T-helper 17 cell (primary cell): ENCODE results near the gene KLHL22. TPM values are rescaled to one million over a fixed set of nuclear protein-coding genes. Genes with fewer than 3 reads are reported as not detected.
"Not testable (repeated sequence)": the region's sequence is repeated elsewhere in the genome, so short reads cannot be mapped to it uniquely, and the experiment has no call there.

ENCODE experiments used
- ATAC-seq: fragments of 150-1000 bp; cut with Tn5 transposase; 2 replicates; pipeline ENCODE4 v1.10.0; 2021; ENCODE audit warnings: mild to moderate bottlenecking, moderate library complexity
- DNase-seq, 3 donors: peaks; one replicate each; pipeline versions ENCODE4 v3.0.0 to v3.0.0-alpha.2; 2020 to 2021
- H3K9me3 ChIP-seq: one replicate; pipeline ENCODE4 v1.7.0; 2013; ENCODE audit warnings: low read length, mild to moderate bottlenecking; ENCODE audit not compliant: control insufficient read depth, poor library complexity, severe bottlenecking
- H3K27ac Mint-ChIP-seq: one replicate; pipeline ENCODE4 v1.8.0; 2022; ENCODE audit warnings: mild to moderate bottlenecking, moderate library complexity, mixed read lengths
- H3K27me3 Mint-ChIP-seq: one replicate; pipeline ENCODE4 v1.8.0; 2022; ENCODE audit warnings: mixed read lengths
- H3K36me3 Mint-ChIP-seq: one replicate; pipeline ENCODE4 v1.8.0; 2022; ENCODE audit warnings: low read depth, mixed read lengths
- H3K4me1 Mint-ChIP-seq: one replicate; pipeline ENCODE4 v1.8.0; 2022; ENCODE audit warnings: mild to moderate bottlenecking, mixed read lengths
- H3K4me3 Mint-ChIP-seq: one replicate; pipeline ENCODE4 v1.8.0; 2022; ENCODE audit warnings: mild to moderate bottlenecking, moderate library complexity, mixed read lengths
- total RNA-seq, 4 donors: library from RNA in 2 of 4; stranded (reverse) in 2 of 4; gene quantifications; one replicate each; pipeline ENCODE4 v1.2.3 and lab custom pipeline; 2022 to 2026

KLHL22 gene
- total RNA-seq, 2 donors from 2014 or later: 28.1 to 33.1 TPM

DNA sequence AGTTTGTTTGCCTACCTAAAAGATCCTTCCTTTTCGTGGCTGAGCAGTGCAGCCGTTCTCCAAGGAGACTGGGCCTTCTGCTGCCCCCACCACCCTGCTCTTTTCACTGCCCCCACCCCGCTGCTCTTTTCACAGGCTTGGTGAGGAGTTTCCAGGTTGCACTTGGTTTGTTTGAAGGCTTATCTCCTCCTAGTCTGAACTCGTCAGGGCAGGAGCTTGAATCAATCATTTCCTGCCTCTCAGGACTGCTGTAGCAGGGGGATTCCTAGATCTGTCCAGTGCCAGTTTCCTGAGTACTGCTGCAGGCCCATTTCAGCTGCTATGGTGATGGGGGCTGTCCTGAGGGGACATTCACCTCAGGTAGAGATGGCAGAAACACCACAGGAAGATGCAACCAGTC lies 21.8 kb upstream of the KLHL22 start:
- H3K9me3 ChIP-seq: no peaks in the 10 kb centered on the region
- DNase-seq (no peak), ATAC-seq (peak; percentile 57)
- Mint-ChIP-seq H3K4me3 (no peak overlapping the region), H3K4me1 (peaks cover 42% of the 10 kb centered on the region), H3K36me3 (peaks cover 8% of the 10 kb centered on the region), H3K27ac (peak overlapping the region; percentile 80), H3K27me3 (no peaks in the 10 kb centered on the region)

DNA sequence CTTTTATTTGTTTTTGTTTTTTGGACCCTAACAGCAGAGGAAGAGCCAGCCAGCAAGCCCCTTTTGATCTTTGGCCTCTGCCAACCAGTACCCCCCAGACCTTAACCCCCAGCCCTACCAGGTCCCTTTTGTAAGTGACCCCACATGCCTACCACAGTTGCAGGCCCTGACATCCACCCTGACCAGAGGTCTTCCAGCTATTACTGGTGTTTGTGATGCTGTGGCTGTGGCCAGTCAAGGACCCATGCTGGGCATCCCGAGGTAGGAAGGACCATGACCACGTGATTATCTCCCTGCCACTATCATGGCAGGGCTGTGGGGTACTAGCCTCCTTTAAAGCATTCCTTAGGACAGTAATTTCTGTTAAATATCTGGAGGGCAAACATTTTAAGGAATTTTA lies 20.8 kb upstream of the KLHL22 start:
- H3K4me3 Mint-ChIP-seq: no peak overlapping the region
- H3K36me3 Mint-ChIP-seq: peaks cover 4% of the 10 kb centered on the region
- H3K27ac Mint-ChIP-seq: no peak overlapping the region

DNA sequence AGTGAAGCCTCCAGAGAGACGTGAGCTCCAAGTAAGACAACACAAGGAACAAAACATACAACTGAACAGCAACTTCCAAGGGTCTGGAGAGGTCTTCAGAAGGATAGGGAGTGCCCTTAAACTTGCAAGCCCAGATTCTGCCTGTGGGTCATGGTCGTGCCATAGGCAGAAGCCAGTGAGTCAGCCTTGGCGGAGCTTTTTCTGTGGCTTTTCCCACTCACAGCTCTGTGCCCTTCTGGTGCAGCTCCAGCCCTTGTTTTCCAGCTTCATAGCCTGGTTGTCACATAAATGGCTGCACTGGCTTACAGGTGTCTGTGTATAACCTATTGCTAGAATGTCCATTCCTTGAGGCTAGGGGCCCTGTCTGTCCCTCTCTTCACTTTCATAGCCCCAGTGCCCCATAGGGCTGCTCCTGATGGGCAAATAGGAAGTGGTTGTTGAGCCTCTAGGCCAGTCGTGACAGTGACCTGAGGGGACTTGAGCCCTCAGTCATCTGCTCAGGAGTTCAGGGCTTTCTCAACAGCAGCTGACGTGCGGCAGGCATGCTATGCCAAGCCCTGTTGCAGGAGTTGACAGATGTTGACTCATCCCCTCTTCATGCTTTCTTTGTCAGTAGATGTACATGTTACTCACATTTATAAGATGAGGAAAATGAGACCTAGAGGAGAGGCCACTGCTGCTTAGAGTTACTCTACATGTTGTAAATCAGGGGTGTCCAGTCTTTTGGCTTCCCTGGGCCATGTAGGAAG lies 19.2 kb upstream of the KLHL22 start:
- DNase-seq: no peak
- peak overlapping the region; percentile 52 for H3K4me3 Mint-ChIP-seq
- peaks cover 51% of the 10 kb centered on the region for H3K4me1 Mint-ChIP-seq
- no peaks in the 10 kb centered on the region for H3K27me3 Mint-ChIP-seq
- peak overlapping the region; percentile 56 for H3K27ac Mint-ChIP-seq
- peaks cover 4% of the 10 kb centered on the region for H3K36me3 Mint-ChIP-seq
- no peaks in the 10 kb centered on the region for H3K9me3 ChIP-seq
- no peak for ATAC-seq

More for the DNA sequence above, 20.8 kb upstream of the KLHL22 start:
- Mint-ChIP-seq H3K4me1 (peaks cover 43% of the 10 kb centered on the region), H3K27me3 (no peaks in the 10 kb centered on the region)
- ATAC-seq: no peak
- no peak for DNase-seq
- H3K9me3 ChIP-seq: no peaks in the 10 kb centered on the region

DNA sequence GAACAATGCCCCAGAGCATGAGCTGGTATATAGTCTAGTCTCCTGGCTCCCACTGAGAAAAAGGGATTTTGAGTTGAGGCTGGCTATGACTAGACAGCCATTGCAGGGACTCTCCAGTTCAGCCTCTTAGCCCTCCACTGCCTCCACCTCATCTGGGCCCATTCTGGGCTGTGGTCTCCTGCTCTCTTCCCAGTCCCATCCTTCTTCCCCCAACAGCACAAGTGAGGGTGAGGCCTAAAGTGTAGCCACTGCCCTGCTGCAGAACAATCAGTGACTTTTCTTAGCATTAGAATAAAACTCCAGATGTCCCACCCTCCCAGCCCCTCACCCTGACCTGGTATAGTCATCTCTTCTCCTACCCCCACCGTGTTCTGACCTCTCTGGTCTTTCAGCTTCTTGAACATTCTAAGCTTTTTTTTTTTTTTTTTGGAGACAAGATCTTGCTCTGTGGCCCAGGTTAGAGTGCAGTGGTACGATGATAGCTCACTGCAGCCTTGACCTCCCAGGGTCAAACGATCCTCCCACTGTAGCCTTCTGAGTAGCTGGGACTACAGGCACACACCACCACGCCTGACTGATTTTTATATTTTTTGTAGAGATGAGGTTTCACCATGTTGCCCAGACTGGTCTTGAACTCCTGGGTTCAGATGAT lies 16.1 kb upstream of the KLHL22 start:
- H3K27me3 Mint-ChIP-seq: no peaks in the 10 kb centered on the region
- peaks cover 55% of the 10 kb centered on the region for H3K4me1 Mint-ChIP-seq
- H3K4me3 Mint-ChIP-seq: peak overlapping the region; percentile 78
- ATAC-seq (no peak), DNase-seq (no peak)
- H3K36me3 Mint-ChIP-seq: no peaks in the 10 kb centered on the region
- H3K27ac Mint-ChIP-seq: peak overlapping the region; percentile 56
- H3K9me3 ChIP-seq: no peaks in the 10 kb centered on the region

DNA sequence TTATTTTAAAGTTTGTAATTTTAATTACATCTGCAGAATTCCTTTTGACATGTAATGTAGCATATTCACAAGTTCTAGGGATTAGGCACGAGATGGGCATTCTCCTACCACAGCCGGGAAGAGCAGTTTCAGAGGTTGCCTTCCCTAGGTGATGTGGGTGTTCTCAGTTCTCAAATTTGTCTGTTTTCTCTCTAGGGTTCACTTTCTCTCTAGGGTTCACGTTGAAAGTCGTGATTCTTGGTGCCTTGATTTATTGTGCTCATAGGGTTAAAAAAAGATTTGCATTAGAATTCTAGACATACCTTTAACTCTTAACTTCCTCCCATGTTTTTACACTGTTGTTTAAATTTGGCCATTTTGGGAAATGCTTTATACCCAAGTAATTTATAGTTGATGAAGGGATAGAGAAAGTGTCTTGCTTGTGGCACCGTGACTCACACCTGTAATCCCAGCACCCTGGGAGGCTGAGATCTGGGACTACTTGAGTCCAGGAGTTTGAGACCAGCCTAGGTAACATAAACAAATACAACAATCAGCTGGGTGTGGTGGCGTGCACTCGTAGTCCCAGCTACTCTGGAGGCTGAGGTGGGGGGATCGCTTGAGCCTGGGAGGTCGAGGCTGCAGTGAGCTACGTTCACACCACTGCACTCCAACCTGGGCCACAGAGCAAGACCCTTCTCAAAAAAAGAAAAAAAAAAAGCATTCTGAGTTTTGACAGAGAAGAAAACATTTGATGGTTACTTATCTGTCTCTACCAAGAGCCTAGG lies 15.4 kb upstream of the KLHL22 start:
- H3K4me3 Mint-ChIP-seq: peak overlapping the region; percentile 28
- H3K36me3 Mint-ChIP-seq: no peaks in the 10 kb centered on the region

DNA sequence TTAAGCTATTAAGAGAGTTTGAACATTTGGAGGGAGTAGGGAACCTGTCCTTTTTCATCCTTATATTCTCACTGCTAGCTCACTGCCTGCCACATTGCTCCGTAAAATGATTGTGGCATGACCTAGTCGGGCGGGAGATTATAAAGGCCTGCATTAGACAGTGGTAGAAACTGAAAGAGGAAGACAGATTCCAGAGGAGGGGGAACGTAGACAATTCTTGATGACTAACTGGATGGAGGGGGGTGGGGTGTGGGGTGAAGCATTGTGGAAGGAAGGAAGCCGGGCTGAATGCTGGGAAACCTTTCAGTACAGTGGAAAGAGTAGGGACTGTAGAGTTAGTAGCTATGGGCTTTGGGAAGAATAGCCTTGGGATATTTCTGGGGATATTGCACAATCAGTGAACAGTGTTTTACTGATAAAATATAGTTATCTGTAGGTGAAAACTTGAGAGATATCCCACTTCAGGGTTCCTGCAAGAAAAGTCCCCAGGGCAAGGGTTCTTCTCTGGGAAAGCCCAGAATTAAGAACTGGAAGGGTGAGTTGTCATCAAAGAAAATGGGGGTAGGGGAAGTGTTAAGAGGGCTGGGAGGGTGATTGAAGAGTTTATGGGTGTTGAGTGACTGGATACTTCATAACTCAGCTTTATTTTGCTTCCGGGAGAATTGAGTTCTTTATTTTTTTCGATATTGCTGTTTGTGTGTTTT lies 13.9 kb upstream of the KLHL22 start:
- peak overlapping the region; percentile 94 for H3K27ac Mint-ChIP-seq
- H3K36me3 Mint-ChIP-seq: no peaks in the 10 kb centered on the region
- H3K9me3 ChIP-seq: no peaks in the 10 kb centered on the region
- peak overlapping the region; percentile 99 for H3K4me3 Mint-ChIP-seq
- H3K4me1 Mint-ChIP-seq: peaks cover 55% of the 10 kb centered on the region
- DNase-seq: peak in 1 of 3 donors; percentile 36
- no peaks in the 10 kb centered on the region for H3K27me3 Mint-ChIP-seq
- ATAC-seq: peak; percentile 38

More for the DNA sequence above, 15.4 kb upstream of the KLHL22 start:
- Mint-ChIP-seq H3K27me3 (no peaks in the 10 kb centered on the region), H3K27ac (peak overlapping the region; percentile 56), H3K4me1 (peaks cover 55% of the 10 kb centered on the region)
- no peak for ATAC-seq
- H3K9me3 ChIP-seq: no peaks in the 10 kb centered on the region
- DNase-seq: no peak

DNA sequence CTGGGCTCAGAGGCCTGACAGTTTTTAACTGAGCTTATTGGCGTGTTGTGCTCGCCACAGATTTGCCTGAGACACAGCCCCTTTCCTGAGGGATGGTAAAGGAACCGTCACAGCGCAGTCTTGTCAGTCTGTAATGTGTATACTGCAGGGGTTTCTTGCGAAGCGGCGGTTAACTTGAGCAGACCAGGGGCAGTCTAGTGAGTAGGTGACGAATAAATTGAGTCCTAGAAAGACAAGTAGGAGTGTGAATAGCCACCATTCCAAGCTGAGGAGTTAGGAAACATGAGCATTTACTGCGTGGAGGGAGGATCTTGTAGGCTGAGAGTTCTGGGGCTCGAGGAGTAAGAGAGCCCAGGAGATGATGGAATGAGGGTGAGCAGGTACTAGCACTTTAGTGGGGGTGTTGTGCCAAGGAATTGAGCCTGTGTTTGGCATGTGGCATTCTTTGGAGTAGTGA lies 13.2 kb upstream of the KLHL22 start:
- no peaks in the 10 kb centered on the region for H3K27me3 Mint-ChIP-seq
- peak overlapping the region; percentile 94 for H3K27ac Mint-ChIP-seq
- peaks cover 49% of the 10 kb centered on the region for H3K4me1 Mint-ChIP-seq
- H3K36me3 Mint-ChIP-seq: no peaks in the 10 kb centered on the region
- DNase-seq (no peak), ATAC-seq (no peak)
- peak overlapping the region; percentile 99 for H3K4me3 Mint-ChIP-seq
- no peaks in the 10 kb centered on the region for H3K9me3 ChIP-seq

DNA sequence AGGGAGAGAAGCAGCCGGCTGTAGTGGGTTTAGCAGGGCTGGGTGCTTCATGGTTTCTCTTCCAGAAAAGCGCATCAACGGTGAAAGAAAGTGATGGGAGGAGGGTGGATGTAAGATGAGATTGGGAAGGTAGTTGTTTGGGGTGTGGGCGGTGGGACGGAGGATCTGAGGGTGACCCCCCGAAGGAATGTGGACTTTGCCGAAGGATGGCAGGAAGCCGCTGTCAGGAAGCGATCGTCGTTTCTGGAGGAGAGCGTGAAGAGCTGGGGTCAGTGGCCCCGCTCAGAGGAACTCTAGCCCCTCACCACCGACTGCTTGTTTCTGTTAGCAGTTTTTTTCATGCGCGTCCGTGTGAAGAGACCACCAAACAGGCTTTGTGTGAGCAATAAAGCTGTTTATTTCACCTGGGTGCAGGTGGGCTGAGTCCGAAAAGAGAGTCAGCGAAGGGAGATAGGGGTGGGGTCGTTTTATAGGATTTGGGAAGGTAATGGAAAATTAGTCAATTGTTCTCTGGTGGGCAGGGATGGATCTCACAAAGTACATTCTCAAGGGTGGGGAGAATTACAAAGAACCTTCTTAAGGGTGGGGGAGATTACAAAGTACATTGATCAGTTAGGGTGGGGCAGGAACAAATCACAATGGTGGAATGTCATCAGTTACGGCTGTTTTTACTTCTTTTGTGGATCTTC lies 12.6 kb upstream of the KLHL22 start:
- Mint-ChIP-seq H3K27ac (peak overlapping the region; percentile 94), H3K4me1 (peaks cover 48% of the 10 kb centered on the region), H3K4me3 (peak overlapping the region; percentile 99)
- H3K36me3 Mint-ChIP-seq, H3K9me3 ChIP-seq, ATAC-seq, DNase-seq, H3K27me3 Mint-ChIP-seq: not testable (repeated sequence)

DNA sequence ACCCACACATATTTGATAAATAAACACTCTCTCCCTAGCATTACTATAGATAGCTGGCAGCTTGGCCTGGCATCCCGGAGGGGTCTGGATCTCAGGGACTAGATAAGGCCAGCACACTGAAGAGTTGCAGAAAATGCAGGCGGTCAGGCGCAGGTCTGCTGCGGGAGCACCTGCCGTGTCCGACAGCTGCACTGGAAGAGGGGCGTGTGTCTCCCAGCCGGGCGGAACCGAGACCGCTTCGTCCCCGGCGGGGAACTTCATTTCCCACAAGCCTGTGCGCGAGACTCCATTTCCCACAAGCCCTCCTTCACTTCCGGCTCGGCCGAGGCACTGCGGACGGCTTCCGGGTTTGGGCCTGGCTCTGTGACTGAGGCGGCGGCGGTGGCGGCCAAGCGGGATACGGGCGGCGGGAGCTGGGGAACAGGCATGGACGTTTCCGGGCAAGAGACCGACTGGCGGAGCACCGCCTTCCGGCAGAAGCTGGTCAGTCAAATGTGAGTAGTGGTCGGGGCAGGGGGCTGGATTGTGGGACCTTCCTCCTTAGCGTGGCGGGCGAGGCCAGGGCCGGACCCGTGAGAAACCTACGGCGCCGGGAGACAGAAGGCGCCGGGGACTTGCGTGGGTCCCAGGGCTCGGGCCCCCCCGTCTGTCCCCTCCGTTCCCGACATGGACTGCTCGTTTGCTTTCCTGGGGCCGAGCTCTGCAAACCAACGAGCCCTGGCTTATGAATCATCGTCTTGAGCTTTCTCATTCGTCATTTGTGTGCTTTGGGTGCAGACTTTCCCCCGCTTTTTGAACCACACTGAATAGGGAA lies 11.9 kb upstream of the KLHL22 start, which contains the start of gene MED15:
TSS of gene MED15 (plus strand) at position 358 of the 814 bp plus-strand sequence. CDS start at position 427, 69 bp downstream.
- Mint-ChIP-seq H3K36me3 (no peaks in the 10 kb centered on the region), H3K27ac (peak within 1 kb of the TSS; percentile 94), H3K27me3 (no peaks in the 10 kb centered on the region), H3K4me3 (peak within 1 kb of the TSS; percentile 99), H3K4me1 (peaks cover 48% of the 10 kb centered on the region)
- H3K9me3 ChIP-seq: no peaks in the 10 kb centered on the region
- ATAC-seq (peak; percentile 94), DNase-seq (peak; percentile 73 to 77 (median 77))

DNA sequence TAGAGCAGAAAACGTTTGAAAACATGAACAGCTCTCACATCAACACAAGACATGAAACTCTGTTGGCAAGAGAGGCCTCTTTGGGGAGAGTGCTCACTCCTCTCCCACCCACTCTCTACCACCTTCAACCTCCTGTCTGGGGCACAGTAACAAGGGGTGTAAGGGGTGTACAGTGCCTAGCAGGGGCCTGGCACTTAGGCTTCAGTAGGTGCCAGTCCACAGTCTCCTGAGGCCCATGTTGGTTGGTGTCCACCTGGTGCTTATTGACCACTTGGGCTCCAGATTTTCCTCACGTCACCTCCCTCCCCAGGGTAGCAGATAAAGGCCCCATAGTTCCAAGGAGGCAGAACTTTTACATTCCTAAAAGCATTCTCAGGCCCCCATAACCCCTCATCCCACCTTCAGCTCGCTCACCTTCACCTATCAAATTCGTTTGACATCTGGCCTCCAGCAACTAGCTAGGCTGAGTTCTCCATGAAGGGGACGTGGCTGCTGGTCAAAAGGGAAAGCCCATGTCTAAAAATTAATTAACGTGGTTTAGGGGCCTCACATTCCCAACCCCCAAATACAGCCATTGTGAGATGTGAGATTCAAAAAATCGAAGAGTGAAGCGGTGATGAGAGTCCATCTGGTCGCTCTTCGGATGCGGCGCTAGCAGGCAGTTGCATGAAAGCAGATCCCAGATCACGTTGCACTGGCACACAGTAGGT lies 11.1 kb upstream of the KLHL22 start:
- ATAC-seq (no peak), DNase-seq (no peak)
- H3K9me3 ChIP-seq: no peaks in the 10 kb centered on the region
- H3K27ac Mint-ChIP-seq: peak overlapping the region; percentile 94
- no peaks in the 10 kb centered on the region for H3K36me3 Mint-ChIP-seq
- no peaks in the 10 kb centered on the region for H3K27me3 Mint-ChIP-seq
- H3K4me1 Mint-ChIP-seq: peaks cover 42% of the 10 kb centered on the region
- peak overlapping the region; percentile 99 for H3K4me3 Mint-ChIP-seq

DNA sequence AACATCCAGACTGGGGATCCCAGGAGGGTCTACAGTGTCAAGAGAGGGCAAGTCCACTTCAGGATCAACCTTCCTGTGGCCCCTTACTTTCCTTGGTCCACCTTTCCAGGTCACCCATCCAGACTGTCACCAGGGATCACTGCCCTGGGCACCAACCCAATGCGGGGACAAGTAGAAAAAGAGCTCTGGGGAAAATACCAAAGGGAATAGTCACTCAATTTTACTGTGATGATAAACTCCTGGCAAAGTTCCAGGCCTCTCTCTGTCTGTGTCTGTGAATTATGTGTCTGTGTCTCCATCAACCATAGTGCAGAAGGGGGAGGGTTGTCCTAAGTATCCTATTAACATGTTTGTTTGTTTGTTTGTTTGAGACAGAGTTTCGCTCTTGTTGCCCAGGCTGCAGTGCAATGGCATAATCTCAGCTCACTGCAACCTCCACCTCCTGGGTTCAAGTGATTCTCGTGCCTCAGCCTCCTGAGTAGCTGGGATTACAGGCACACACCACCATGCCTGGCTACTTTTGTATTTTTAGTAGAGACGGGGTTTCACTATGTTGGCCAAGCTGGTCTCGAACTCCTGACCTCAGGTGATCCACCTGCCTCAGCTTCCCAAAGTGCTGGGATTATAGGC lies 8.8 kb upstream of the KLHL22 start:
- ATAC-seq, H3K36me3 Mint-ChIP-seq, DNase-seq, H3K4me3 Mint-ChIP-seq, H3K27ac Mint-ChIP-seq, H3K27me3 Mint-ChIP-seq, H3K9me3 ChIP-seq: not testable (repeated sequence)
- H3K4me1 Mint-ChIP-seq: peaks cover 21% of the 10 kb centered on the region
